ENCODE results near the gene USP46. TPM values are rescaled to one million over a fixed set of nuclear protein-coding genes. Genes with fewer than 3 reads are reported as not detected.

The USP46 gene
- total RNA-seq, 1 donor from 2014 or later: 27.3 TPM

DNA sequence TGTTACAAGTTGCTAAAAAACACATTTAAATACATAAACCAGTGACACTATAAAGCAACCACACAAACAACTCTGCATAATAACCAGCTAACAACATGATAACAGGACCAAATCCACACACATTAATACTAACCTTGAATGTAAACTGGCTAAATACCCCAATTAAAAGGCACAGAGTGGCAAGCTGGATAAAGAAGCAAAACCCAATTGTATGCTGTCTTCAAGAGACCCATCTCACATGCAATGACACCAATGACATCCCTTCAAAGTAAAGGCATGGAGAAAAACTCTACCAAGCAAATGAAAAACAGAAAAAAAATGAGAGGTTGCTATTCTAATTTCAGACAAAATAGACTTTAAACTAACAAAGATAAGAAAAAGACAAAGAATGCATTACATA, 34.4 kb upstream of the USP46 start:
- TF ChIP-seq, protein P1, sequence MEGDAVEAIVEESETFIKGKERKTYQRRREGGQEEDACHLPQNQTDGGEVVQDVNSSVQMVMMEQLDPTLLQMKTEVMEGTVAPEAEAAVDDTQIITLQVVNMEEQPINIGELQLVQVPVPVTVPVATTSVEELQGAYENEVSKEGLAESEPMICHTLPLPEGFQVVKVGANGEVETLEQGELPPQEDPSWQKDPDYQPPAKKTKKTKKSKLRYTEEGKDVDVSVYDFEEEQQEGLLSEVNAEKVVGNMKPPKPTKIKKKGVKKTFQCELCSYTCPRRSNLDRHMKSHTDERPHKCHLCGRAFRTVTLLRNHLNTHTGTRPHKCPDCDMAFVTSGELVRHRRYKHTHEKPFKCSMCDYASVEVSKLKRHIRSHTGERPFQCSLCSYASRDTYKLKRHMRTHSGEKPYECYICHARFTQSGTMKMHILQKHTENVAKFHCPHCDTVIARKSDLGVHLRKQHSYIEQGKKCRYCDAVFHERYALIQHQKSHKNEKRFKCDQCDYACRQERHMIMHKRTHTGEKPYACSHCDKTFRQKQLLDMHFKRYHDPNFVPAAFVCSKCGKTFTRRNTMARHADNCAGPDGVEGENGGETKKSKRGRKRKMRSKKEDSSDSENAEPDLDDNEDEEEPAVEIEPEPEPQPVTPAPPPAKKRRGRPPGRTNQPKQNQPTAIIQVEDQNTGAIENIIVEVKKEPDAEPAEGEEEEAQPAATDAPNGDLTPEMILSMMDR (IDR thresholded peaks at IDR 0.05): no peak
- Mint-ChIP-seq H3K27me3 (ENCODE audit: low read depth) (peaks cover 3% of the 10 kb centered on the region), H3K27ac (ENCODE audit: unreplicated experiment) (no peak overlapping the region), H3K4me3 (ENCODE audit: unreplicated experiment) (no peak overlapping the region), H3K9me3 (ENCODE audit: low read depth) (peaks cover 30% of the 10 kb centered on the region), H3K4me1 (ENCODE audit: low read depth) (peaks cover 8% of the 10 kb centered on the region), H3K36me3 (ENCODE audit: low read depth) (peaks cover 13% of the 10 kb centered on the region)
- DNase-seq (ENCODE audit: low spot score): no peak

DNA sequence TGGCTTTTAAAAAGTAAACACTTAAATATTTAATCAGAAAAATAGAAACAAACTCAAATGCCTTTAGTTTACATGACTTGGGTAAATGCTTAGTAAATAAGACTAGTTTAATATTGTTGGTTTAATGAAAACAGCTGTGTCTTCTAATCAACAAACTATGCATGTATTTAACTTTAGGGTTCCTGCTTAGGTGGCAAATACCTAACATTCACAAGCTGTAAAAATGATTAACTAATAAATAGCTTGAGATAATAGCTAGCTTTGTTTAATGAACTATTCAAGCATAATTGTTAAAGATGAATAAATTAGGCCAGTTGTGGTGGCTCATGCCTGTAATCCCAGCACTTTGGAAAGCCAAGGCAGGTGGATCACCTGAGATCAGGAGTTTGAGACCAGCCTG, 30.0 kb upstream of the USP46 start:
- TF ChIP-seq, protein P1 (IDR thresholded peaks at IDR 0.05): no peak
- Mint-ChIP-seq H3K27ac (ENCODE audit: unreplicated experiment) (no peak overlapping the region), H3K4me1 (ENCODE audit: low read depth) (no peaks in the 10 kb centered on the region), H3K27me3 (ENCODE audit: low read depth) (peaks cover 3% of the 10 kb centered on the region), H3K9me3 (ENCODE audit: low read depth) (peaks cover 20% of the 10 kb centered on the region), H3K4me3 (ENCODE audit: unreplicated experiment) (no peak overlapping the region), H3K36me3 (ENCODE audit: low read depth) (peaks cover 10% of the 10 kb centered on the region)
- no peak for DNase-seq (ENCODE audit: low spot score)

DNA sequence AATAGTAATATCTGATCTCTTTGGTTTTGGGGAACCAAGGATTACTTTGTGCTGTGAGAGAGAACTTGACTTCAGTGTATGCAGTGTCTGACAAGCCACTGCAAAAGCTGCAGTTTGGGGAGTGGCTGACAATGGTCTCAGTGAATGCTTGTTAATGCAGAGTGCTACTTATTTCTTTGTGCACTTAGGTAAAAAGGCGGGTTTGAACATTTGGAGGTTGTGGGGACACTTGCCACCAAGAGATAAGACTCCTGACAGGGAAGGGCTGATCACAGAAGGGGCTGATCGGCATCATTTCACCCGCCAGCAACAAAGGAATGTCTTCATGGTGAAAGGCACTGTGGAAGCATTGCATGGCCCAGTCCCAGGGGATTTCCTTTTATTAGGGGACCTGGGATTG, 28.6 kb upstream of the USP46 start:
- H3K4me3 Mint-ChIP-seq (ENCODE audit: unreplicated experiment): no peak overlapping the region
- no peak for DNase-seq (ENCODE audit: low spot score)
- H3K36me3 Mint-ChIP-seq (ENCODE audit: low read depth): peaks cover 2% of the 10 kb centered on the region
- TF ChIP-seq, protein P1 (IDR thresholded peaks at IDR 0.05): no peak
- no peak overlapping the region for H3K27ac Mint-ChIP-seq (ENCODE audit: unreplicated experiment)
- peaks cover 3% of the 10 kb centered on the region for H3K27me3 Mint-ChIP-seq (ENCODE audit: low read depth)
- H3K9me3 Mint-ChIP-seq (ENCODE audit: low read depth): peaks cover 7% of the 10 kb centered on the region
- H3K4me1 Mint-ChIP-seq (ENCODE audit: low read depth): no peaks in the 10 kb centered on the region

DNA sequence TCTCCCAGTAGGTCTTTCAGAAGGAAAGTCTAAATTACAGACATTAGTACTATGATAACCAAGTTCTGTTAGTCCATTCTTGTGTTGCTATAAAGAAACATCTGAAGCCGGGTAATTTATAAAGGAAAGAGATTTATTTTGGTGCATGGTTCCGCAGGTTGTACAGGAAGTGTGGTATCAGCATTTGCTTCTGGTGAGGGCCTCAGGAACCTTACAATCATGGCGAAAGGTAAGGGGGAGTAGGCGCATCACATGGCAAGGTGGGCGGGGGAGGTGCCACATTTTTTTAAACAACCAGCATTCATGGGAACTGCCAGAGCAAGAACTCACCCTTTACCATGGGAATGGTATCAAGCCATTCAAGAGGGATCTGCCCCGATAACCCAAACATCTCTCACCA, 26.2 kb upstream of the USP46 start:
- TF ChIP-seq, protein P1 (IDR thresholded peaks at IDR 0.05): no peak
- Mint-ChIP-seq H3K27me3 (ENCODE audit: low read depth) (no peaks in the 10 kb centered on the region), H3K4me1 (ENCODE audit: low read depth) (no peaks in the 10 kb centered on the region), H3K9me3 (ENCODE audit: low read depth) (no peaks in the 10 kb centered on the region), H3K4me3 (ENCODE audit: unreplicated experiment) (no peak overlapping the region), H3K27ac (ENCODE audit: unreplicated experiment) (no peak overlapping the region), H3K36me3 (ENCODE audit: low read depth) (no peaks in the 10 kb centered on the region)
- no peak for DNase-seq (ENCODE audit: low spot score)

DNA sequence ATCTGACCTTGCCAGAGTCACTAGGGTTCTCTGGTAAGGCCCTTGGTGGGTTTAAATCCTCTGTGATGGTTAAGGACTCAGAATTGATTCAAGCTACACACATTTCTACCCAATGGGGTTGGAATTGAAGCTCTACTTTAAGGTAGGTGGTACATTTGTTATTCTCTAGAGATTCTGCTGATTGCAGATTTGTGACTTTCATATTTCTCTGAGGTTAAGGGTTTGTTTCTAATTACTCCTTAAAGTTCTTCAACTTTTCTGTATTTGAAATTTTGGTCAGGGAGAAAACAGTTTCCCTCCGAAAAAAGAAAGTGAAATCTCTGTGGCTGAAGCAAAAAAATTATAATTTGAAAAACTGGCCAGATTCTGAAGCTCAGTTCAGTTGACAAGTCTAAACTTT, 25.8 kb upstream of the USP46 start:
- H3K9me3 Mint-ChIP-seq (ENCODE audit: low read depth): no peaks in the 10 kb centered on the region
- H3K36me3 Mint-ChIP-seq (ENCODE audit: low read depth): no peaks in the 10 kb centered on the region
- H3K4me1 Mint-ChIP-seq (ENCODE audit: low read depth): no peaks in the 10 kb centered on the region
- no peak overlapping the region for H3K27ac Mint-ChIP-seq (ENCODE audit: unreplicated experiment)
- H3K27me3 Mint-ChIP-seq (ENCODE audit: low read depth): no peaks in the 10 kb centered on the region
- TF ChIP-seq, protein P1 (IDR thresholded peaks at IDR 0.05): no peak
- H3K4me3 Mint-ChIP-seq (ENCODE audit: unreplicated experiment): no peak overlapping the region
- no peak for DNase-seq (ENCODE audit: low spot score)
